HG03442 (cell line): ENCODE data around the gene NT5C2.

Source experiments
- ATAC-seq: cut with Tn5 transposase; IDR thresholded peaks from one replicate; pipeline ENCODE4 v1.9.1; 2021; ENCODE audit warnings: mild to moderate bottlenecking, moderate library complexity; ENCODE audit not compliant: unreplicated experiment

The NT5C2 gene

DNA sequence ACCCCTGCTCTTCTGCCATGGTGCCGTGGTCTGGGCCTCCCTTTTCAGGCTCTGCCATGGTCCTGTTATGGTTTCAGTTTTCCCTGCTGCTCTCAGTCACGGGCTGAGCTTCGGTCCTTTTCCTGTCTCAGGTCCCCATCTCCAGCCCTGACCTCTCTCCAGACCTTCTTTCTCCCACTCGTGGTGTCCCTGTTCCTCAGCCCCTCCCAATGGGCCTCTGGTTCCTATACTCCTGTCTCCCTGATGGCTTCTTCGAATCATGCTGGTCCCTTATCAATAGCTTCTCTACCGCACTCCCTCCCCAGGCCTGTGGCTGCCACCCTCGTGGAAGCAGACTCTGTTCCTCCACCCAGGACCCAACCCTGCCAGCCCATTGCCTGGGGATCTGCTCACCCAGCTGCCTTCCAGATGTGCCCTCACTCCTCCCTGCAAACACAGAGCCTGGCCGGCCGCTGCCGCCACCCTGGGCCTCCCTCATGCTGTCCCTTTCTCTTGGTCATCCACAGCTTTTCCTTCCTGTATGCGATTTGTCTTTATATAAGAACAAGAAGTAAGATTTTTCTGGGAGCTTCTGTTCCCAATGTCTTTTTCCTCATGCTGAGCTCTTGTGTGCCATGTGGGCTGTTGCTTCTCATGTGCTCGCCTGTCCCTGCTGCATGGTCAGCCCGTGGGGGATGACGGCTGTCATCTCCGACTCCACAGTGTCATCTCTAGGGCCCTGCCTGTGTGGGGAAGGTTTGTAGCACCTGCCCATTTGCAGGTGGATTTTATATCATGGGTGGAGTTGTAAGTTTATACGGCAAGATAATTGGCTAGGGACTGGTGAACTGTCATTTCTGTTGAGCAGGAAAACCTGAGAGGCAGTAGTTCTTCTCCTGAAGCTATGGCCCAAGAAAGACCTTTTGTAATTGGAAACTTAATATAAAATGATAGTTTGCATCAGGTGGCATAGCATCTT is 126.7 kb downstream of the NT5C2 start:
- ATAC-seq, result no peak

DNA sequence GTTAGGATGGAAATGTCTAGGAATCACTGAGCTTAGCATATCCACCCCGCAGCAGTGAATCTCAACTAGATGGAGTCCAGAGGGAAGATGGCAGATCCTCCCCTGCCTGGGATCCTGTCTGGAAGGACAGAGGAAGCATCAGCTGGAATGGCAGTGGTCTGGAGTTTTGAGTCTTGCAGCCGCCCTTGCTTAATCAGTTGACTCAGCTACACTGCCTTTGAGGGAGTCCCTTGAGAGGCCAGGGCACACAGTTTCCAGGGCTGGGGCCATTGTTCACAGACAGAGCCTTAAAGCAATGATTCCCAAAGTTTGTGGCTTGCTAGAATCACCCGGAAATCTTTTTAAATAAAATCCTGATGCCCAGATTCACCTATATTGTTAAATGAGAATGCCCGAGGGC is 128.1 kb downstream of the NT5C2 start:
- no peak for ATAC-seq

DNA sequence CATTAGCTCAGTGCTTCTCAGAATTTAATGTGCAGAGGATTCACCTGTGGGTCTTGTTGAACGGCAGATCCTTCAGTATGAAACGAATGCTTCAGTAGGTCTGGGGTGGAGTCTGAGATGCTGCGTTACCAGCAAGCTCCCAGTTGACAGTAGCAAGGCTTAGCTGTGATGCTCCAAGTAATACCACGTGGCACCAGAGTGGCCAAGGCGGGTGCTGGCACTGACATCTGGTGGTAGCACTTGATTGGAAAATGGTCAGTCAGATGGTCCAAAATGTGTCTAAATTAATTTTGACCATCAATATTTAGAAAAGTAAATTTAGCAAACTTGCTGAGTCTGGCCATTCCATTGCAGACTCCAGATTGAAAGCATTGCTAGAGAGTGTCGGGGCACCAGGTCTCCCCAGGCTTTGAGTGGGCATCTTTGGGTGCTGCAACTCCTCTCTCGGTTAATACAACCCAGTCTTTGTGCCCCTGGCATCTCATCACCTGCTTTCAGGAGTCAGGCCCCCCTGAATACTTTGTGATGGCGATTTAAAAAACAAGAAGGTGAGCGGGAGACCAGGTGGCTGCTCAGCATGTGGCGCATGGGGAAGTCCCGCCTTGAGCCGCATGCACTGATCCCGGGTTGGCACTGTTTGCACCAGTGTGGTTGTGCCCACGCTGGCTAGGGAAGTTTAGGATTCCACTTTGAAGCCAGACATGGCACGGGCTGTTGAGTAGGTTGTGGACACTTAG is 130.1 kb downstream of the NT5C2 start:
- no peak for ATAC-seq

DNA sequence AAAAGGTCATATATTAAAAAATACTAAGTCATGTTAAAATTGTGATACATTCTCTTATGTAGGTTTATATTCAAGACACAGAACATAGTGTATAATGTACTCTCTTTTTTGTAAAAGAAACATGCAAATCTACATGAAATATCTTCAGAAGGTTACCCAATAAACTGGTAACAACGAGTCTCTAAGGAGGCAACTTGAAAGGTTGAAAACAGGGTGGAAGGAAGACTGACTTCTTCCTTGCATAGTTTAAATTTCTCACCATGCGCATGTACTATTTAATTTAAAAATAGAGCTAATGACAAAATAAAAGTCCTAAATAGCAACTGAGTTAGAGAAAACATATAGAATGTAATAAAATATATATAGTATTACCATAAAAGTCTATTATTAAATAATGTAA is 132.5 kb downstream of the NT5C2 start:
- ATAC-seq, result no peak

DNA sequence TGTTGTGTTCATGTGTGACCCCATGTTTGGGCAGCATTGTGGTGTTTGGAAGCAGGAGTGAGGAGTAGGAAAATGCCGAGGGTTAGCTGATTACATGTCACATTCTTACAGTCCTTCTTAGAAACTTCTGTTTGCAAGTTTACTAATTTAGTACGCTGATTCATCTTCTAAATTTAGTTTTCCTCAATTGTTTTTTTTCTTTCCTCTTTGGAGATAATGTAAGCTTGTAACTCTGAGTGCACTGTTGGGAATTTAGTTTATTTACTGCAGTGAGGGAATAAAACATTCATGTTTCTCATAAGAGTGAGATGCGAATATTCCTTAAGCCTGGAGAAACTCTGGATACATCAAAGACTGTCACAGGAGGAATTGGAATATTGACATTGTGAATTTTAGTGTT is 135.0 kb downstream of the NT5C2 start:
- no peak for ATAC-seq

DNA sequence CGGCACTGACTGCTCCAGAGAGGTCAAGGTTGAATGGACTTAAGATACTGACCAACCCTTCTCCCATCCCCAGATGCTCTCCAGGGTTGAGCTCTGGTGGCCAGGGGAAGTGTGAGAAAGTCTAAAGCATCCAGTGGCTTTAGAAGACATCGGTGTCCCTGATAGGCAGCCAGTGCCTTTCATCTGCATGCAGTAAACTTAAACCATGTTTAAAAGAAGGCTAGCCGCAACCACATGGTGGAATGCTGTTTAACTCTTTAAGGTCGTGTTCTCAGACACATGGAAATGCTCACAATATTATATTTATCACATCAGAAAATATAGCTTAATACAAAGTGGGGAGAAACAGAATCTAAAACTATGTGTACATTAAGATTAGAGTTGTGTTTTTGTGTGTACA is 138.0 kb downstream of the NT5C2 start:
- ATAC-seq, result no peak

DNA sequence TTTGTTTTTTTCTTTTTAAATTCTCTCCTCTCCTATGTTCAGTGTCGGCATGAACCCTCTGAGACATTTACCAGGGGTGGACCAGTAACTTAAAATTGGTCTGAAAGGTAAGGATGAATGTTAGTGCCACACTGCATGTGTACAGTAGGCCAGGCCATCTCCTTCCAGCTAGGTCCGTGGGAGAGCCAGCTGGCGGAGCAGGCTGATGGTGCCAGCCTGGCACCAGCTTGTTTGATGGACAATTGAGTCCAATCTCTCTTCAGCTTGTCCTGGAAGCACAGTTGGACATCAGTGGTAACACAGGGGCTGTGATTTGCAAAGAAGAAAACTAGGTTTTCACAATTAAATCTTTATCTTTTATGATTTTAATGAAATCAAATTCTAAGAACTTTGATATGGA is 138.5 kb downstream of the NT5C2 start:
- ATAC-seq, result no peak

DNA sequence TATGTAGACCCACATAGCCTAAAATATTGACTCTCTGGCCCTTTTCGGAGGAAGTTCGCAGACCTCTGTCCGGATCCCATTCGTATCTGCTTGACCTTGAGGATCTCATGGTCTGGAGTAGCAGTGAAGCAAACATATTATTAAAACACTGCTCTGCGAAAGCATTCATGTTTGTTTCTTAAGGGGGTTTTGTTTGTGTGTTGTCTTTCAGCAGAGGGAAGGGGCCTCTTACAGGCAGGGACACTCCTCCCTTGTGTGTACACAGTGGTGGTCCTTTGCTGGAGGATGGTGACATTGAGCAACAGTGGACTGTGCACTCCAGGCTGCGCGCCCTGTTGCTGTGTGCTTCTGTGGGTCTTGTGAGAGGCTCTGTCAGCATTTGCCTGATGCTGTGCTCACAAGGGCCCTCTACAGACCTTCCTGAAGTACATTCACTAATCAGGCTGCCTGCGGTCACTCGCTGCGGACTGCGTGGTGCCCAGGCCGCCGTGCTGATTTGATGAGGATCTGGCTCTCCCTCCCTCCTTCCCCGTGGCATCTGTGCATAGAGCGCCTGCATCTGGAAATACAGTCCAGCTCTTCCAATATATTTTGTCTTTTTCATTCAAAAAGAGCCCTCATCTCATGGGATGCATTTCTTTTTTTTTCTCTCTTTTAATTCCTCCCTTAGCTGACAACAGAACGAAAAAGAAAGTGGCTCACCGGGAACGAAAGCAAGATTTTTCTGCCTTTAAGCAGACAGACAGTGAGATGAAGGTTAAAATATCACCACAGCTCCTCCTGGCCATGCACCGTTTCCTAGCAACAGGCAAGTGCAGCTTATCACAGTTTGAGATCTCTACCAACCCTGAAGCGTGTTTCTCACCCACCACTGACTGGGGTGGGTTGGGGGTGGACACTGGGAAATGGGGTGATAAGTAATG is 139.2 kb downstream of the NT5C2 start:
- peak; percentile 83 for ATAC-seq

DNA sequence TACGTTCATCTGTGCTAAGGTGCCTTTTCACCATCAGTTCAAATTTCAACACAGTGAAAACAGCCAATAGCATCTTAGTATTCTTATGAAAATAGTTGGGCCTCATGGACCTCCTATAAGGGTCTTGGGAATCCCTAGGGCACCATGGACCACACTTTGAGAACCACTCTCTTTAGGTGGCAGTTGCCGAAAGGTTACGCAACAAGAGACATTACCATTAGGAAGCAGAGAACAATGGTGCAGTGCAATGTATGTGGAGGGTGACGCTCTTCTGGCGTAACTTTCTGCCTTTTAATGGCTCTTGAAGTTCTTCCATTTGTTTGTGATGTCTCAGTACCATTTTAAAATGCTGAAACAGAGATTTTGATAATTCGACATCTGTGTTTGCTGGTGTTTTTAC is 143.8 kb downstream of the NT5C2 start:
- ATAC-seq, result no peak

DNA sequence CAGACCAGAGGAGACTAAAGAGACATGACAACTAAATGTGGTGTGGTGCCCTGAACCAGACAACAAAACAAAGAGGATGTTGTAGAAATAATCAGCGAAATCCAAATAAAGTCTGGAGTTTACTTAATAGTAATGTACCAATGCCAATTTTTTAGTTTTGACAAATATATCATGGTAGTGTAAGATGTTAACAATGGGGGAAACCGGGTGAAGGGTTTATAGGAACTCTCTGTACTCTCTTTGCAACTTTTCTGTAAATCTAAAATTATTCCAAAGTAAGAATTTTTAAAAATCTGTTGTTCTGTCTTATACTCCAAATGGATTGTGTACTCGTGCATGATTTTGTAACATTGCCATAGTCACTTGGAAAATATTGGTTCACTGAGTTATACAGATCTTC is 145.7 kb downstream of the NT5C2 start:
- ATAC-seq, result no peak

DNA sequence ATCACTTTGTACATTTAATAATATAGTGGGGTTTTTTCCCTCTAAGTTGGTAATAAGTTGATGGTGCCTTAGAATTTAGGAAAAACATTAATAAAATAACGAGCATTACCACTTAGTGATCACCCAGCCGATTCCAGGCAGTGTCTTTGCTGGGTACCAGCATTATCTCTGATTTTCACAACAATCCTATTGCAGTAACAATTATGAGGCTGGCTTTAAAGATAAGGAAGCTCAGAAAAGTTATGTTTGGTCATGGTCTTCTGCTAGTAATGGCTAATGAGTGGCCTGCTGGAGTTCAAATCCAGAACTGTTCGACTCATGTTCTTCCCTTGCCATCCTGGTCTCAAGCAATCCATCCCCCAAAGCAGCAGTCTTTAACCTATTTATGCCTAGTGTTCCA is 147.1 kb downstream of the NT5C2 start:
- ATAC-seq, result no peak

DNA sequence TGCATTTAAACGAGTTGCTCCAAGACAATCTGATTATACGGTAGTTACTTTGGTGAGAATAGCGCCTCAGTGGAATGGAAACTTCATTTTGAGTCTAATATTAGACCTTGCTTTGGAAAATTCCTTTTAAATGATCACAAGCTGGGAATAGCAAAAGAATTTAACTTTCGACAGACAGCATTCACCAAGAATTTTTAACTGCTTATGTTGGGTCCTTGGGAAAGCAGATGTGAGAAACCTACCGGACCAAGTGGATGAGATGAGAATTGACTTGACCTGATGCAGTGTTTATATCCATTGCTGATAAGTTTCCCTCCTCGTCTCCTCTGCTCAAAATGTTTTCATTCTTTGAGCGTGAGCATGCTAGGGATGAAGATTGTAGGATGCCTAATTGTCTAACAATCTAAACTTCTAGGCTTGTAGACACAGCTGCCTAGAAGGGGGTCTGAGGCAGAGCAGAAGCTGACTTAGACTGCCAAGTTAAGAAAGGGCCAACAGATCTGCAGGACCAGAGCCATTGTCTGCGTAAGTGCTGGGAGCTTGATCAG is 148.1 kb downstream of the NT5C2 start:
- no peak for ATAC-seq

DNA sequence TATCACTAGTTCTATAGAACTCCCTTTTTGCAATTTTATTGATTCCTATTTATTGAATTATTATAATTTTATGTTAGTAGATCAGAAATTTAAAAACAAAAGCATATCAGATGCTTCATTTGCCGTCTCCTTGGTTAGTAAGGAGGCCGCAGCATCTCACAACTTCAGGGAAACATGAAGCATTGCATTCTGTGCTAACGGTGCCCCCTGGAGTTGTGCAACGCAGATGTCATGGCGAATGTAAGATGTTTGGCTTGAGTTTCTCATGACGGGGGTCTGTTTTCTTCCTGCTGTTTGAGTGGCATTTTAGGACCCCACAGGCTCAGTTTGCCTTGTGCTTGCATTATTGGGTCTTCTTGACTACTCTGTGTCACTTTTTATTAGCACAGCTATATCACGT is 150.2 kb downstream of the NT5C2 start:
- ATAC-seq, result no peak

DNA sequence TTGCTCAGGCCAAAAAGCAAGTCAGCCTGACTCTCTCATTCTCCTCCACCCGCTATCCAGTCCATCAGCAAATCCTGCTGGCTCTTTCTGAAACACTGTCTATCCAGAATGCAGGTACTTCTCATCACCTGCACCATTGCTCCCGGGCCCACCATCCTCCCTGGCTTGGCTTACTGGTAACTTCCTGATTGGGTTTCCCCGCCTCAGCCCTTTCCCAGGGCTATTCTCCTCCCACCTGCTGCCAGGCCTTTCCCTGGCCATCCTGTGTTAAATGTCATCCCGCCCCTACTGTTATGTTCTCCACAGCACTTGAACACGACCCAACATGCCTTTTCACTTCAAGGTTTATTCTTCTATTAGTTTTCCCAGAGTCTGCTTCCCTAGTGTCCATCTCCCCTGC is 150.9 kb downstream of the NT5C2 start:
- no peak for ATAC-seq

DNA sequence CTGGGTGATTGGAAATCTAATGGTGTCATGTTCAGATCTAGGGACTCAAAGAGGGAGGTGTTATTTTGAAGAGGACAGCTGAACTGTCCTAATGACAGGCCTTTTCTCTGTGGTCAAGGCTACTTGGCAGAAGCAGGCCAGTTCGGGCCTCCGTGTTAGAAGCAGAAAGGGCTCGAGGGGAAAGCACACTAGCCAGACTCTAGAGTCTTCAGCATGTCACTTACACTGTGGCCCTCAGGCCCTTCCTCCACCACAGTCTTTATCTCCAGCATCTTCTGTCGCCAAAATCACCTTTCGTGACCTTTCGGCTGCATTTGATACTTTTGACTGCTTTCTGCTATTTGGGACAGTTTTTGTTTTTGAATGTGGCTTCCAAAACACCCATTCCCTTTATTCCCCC is 151.7 kb downstream of the NT5C2 start:
- no peak for ATAC-seq

DNA sequence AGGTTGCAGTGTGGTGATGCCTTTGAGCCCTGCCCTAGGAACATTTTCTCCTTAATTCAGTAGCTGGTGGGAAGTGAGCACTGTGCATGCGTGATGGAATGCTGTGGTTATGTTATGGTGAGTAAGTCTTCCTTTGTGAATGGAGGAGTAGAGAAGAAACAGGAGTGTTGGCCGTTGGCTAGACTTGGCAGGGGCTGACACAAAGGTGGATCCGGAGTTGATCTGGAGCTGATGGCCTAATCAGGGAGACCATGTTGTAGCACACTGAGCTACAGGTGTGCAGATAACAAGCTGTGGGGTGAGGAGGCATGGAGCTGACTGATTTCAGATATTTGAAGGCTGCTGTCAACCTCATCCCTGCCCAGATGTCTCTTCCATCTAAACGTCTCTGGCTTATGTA is 152.7 kb downstream of the NT5C2 start:
- no peak for ATAC-seq

DNA sequence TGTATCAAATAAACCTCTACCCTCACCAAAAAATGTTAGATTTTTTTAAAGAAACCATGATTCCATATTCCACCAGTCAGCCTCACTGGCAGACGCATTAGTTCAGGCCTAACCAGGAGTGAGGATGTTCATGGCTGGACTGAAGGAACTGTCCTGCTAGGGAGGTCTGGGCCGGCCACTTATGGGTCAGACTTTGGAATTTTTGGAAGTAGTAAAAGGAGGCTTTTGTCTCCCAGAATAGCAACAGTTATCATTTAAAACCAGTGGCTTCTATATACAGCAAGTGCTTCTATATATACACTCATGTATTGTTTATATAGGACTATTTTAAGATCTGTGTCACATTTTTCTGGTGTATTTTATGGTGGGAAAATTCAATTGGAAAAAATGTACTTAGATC is 154.5 kb downstream of the NT5C2 start:
- ATAC-seq, result no peak
